Measurements from ENCODE around the gene PDCL3.
A peak's percentile ranks its signal among the peaks of the same experiment; 100 is the strongest.

PDCL3 gene

GRCh38 chr2:100561191-100561590 is 1.6 kb upstream of the PDCL3 start:
- DNase-seq (ENCODE audit: low read depth): no peak

DNA sequence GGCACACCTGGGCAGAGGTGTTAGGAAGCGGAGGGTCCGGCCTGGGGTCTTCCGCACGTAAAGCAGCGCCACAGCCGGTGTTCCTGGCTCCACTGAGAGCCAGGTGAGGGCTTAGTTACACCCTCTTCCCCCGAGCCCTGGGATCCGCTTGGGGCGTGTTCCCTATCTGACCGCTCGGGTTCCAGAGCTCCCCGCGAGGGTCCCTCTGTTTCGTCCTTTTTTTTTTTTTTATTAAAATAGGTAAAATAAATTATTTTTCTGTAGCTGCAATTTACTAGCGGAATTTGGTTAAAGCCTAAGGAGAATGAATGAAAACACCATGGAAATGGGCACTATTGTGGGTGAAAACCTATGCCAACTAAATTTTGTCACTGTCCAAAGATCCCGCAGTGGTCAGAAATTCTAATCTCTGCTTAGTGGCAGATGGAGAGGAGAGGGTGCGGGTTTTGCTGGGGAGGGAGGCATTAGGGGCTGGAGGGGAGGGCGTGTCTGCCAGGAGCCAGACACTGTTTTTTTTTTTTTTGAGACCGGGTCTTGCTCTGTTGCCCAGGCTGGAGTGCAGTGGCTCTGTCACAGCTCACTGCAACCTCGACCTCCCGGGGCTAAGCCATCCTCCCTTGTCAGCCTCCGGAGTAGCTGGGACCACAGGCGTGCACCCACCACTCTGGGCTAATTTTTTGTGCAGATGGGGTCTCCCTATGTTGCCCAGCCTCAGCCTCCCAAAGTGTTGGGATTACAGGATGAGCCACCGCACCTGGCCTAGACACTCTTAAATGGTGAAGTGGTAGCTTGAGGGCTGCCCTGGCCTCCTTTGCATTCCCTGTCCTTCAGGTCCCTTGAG is 834 bp downstream of the PDCL3 start:
- peak; percentile 17 for DNase-seq (ENCODE audit: low read depth)

- no peak for DNase-seq (ENCODE audit: low read depth)
Observed at GRCh38 chr2:100568989-100569388, 6.2 kb downstream of the PDCL3 start.

DNA sequence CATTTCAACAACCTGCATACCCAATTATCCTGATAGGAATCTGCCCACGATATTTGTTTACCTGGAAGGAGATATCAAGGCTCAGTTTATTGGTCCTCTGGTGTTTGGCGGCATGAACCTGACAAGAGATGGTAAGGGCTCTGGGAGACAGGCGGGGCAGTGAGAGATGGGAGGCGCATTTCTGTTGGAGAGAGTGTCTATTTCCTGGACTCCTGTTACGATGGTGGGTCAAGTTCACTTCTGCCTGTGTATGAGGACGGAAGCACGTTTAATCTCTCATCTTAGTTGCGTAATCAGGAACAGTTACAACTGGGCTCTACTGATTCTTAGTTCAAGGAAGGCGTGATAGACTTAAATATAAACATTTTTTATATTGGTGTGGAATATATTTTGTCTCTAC is 8.9 kb downstream of the PDCL3 start:
- no peak for DNase-seq (ENCODE audit: low read depth)

- DNase-seq (ENCODE audit: low read depth): no peak
Observed at GRCh38 chr2:100577777-100578176, 15.0 kb downstream of the PDCL3 start.

DNA sequence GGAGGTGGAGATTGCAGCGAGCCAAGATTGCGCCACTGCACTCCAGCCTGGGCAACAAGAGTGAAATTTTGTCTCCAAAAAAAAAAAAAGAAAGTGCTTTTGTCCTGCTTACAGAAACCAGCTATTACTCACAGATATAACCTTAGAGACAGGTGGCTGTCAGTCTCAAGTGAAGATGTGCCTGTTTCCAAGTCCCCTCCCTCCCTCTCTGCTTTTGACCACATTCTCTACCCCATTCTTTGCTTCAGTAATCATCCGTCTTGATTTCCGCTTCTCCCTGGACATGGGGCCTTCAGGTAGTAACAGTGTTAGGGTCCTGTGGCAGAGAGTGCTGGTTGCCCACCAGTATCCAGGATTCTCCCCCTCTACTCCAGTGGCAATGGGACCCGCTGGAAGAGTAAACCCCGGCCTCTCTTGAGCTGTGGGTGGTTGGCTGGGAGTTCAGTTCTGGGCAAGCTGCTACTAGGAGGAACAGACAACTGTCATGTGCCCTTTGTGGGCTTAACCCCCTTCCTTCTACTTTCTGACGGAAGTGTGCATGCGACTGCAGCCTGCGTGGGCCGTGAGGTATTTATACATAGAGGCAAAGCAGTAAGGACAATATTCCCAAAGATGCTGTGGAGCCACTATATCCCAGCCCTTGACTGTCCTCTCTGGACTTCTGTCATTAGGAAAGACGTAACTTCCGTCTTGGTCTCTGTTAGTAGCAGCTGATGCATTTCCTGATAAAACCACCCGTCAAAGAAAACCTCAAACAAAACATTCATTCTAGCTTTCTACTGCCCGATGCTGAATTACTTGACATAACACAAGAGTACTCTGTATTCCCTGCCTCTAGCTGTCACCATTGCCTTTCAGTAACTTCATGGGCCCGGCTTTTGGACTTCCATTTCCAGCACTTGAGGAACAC is 17.8 kb downstream of the PDCL3 start:
- no peak for DNase-seq (ENCODE audit: low read depth)

DNA sequence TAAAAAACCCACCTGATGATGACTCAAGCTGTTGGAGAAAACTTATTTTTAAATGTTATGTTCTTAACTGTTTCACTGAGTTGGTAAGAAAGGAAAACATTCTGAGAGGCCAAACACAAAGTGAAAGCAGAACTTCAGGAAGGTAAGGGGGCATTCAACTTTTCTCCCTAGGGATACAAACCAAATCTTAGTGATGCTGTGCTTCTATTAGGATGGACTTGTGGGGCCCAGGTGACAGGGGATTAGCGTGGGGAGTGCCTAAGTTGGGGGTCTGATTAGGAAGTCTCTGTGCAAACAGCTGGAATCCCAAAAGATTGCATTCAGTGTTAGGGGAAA is 18.5 kb downstream of the PDCL3 start:
- DNase-seq (ENCODE audit: low read depth): no peak

GRCh38 chr2:100584816-100585215 is 22.0 kb downstream of the PDCL3 start:
- DNase-seq (ENCODE audit: low read depth): no peak

GRCh38 chr2:100588071-100588786 is 25.4 kb downstream of the PDCL3 start:
- DNase-seq (ENCODE audit: low read depth): peak; percentile 82

DNA sequence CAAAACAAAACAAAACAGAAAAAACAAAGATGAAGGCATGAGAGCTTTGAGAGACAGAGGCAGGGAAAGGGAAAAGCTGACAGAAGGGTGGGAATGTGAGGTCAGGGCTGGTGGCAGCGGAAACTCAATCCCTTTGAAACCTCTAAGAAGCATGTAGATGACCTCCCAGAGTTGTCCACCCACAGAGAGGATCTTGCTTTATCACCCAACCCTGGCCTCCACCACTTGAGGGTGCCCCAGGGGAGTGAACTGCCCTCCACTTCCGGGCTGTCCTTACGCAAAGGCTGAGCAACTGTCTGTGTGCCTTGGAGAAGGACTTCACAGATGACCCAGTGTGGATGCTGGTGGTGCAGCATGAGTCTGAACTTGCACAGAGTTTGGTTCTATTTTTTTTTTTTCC is 26.7 kb downstream of the PDCL3 start:
- DNase-seq (ENCODE audit: low read depth): no peak

- DNase-seq (ENCODE audit: low read depth): peak; percentile 75
Observed at GRCh38 chr2:100592226-100592625, 29.4 kb downstream of the PDCL3 start.

DNA sequence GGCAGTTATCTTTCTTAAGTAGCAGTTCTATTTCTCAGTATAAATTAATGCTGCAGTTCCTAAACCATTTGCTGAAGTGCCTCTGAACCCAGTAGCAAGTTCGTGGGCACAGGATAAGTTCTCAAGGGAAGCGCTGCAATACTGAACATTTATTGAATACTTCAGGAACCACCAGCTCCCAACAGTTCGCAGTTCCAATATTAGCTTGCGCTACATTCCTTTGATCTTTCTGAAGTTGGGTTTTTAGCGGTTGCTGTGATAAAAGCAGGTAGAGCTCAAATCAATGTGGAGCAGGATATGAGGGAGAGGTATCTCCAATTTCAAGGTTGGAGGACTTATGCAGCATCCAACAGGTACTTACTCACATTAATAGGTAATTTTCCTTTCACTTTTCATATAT is 33.7 kb downstream of the PDCL3 start:
- DNase-seq (ENCODE audit: low read depth): no peak

- no peak for DNase-seq (ENCODE audit: low read depth)
Observed at GRCh38 chr2:100599566-100599965, 36.8 kb downstream of the PDCL3 start.

GRCh38 chr2:100601661-100602060 is 38.9 kb downstream of the PDCL3 start:
- no peak for DNase-seq (ENCODE audit: low read depth)

- DNase-seq (ENCODE audit: low read depth): peak; percentile 16
Observed at GRCh38 chr2:100603414-100603813, 40.6 kb downstream of the PDCL3 start.

GRCh38 chr2:100603948-100604633 is 41.3 kb downstream of the PDCL3 start:
- peak; percentile 80 for DNase-seq (ENCODE audit: low read depth)

DNA sequence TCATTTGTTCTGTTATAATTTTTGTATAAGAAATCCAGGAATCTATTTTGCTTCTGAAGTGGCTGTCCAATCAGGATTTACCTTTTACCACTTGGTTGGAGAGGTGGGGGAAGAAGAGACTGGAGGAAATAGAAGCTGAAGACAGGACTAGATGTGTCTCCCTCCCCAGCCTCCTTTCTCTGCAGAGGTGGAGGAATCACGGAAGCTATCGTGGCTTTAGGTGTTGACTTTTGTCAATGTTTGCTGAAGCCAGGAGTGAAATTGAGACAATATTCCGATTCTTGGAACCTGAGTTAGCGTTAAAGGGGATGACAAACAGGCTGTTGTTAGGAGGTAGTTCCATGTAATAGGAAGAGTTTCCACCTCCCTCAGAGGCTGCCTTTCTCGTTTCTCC is 43.5 kb downstream of the PDCL3 start:
- DNase-seq (ENCODE audit: low read depth): no peak

- DNase-seq (ENCODE audit: low read depth): peak; percentile 43
Observed at GRCh38 chr2:100606726-100607343, 44.0 kb downstream of the PDCL3 start.

DNA sequence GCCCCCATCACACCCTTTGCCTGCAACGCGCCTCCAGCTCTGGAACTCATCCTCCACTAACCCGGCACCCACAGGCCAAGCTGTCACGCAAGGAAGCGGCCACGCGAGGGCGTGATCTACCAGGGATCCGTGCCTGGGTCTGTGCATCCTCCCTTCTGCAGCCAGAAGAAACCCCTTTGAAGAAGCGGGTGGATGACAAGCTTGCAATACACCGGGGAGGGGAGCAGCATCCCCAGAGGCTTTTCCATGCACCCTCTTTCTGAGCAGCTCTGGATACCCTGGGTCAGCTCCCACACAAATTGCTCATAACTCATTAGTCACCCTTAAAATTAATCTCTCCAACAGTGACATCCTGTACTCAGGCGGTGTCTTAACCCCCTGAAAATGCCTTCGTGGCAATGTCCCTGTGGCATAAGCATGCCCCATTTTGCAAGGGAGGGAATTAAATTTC is 47.6 kb downstream of the PDCL3 start:
- DNase-seq (ENCODE audit: low read depth): peak; percentile 57

GRCh38 chr2:100611079-100612029 is 48.6 kb downstream of the PDCL3 start:
- no peak for DNase-seq (ENCODE audit: low read depth)

Measured in EH (cell line).